OCI-LY1 (cell line): ENCODE measurements around the gene BCAN.

Source experiments
- CTCF ChIP-seq: fragments of 200-600 bp; sonication (generic), shearing (Covaris generic); IDR thresholded peaks from 2 replicates; pipeline ENCODE4 v1.5.1; 2017; ENCODE audit warnings: mild to moderate bottlenecking, antibody characterized with exemption, low read length, moderate library complexity, mixed read lengths
- EZH2 ChIP-seq: fragments of 200-600 bp; sonication (generic), shearing (Covaris generic); IDR thresholded peaks from 2 replicates; pipeline ENCODE4 v1.8.0; 2017; ENCODE audit warnings: borderline replicate concordance, mixed run types, mild to moderate bottlenecking, antibody characterized with exemption, low read length, moderate library complexity, mixed read lengths

GRCh38 chr1:156641761-156642264 lies at the start of gene BCAN:
- TF ChIP-seq CTCF, result no peak
- no peak for TF ChIP-seq EZH2
